GM19239 (cell line): ENCODE data around the gene HUNK.

Source experiments
- DNase-seq: peaks from one replicate; pipeline ENCODE4 v3.0.0; 2011; ENCODE audit warnings: low spot score; ENCODE audit not compliant: insufficient read length
- FAIRE-seq: peaks from 2 replicates; lab custom pipeline; 2011; peaks lifted over from hg19 to GRCh38; lab: Jason Lieb, UNC

Gene HUNK

GRCh38 chr21:31894457-31894856 lies 21.6 kb downstream of the HUNK start:
- no peak for DNase-seq
- no peak for FAIRE-seq

- FAIRE-seq (no peak), DNase-seq (no peak)
Observed at GRCh38 chr21:31895077-31895835, 22.4 kb downstream of the HUNK start.

GRCh38 chr21:31896019-31896418 lies 23.2 kb downstream of the HUNK start:
- FAIRE-seq (no peak), DNase-seq (no peak)

- FAIRE-seq (no peak), DNase-seq (no peak)
Observed at GRCh38 chr21:31897311-31897710, 24.5 kb downstream of the HUNK start.

- FAIRE-seq (no peak), DNase-seq (no peak)
Observed at GRCh38 chr21:31898933-31899630, 26.3 kb downstream of the HUNK start.

- DNase-seq (no peak), FAIRE-seq (no peak)
Observed at GRCh38 chr21:31900121-31900895, 27.5 kb downstream of the HUNK start.

GRCh38 chr21:31901315-31901714 lies 28.5 kb downstream of the HUNK start:
- no peak for DNase-seq
- FAIRE-seq, result no peak

GRCh38 chr21:31902438-31902837 lies 29.6 kb downstream of the HUNK start:
- FAIRE-seq, result no peak

GRCh38 chr21:31903896-31904295 lies 31.1 kb downstream of the HUNK start:
- no peak for FAIRE-seq
- no peak for DNase-seq

More at GRCh38 chr21:31902438-31902837, 29.6 kb downstream of the HUNK start:
- no peak for DNase-seq

- FAIRE-seq (no peak), DNase-seq (no peak)
Observed at GRCh38 chr21:31905503-31906451, 33.0 kb downstream of the HUNK start.

- no peak for DNase-seq
- FAIRE-seq, result no peak
Observed at GRCh38 chr21:31908106-31909031, 35.5 kb downstream of the HUNK start.

GRCh38 chr21:31909153-31910073 lies 36.6 kb downstream of the HUNK start:
- FAIRE-seq (no peak), DNase-seq (no peak)

GRCh38 chr21:31910074-31910470 lies 37.3 kb downstream of the HUNK start:
- FAIRE-seq, result no peak
- DNase-seq, result no peak

GRCh38 chr21:31911138-31911907 lies 38.5 kb downstream of the HUNK start:
- FAIRE-seq (no peak), DNase-seq (no peak)

GRCh38 chr21:31912501-31912900 lies 39.7 kb downstream of the HUNK start:
- DNase-seq (no peak), FAIRE-seq (no peak)

- DNase-seq (no peak), FAIRE-seq (no peak)
Observed at GRCh38 chr21:31913182-31913608, 40.4 kb downstream of the HUNK start.

GRCh38 chr21:31914472-31914871 lies 41.7 kb downstream of the HUNK start:
- DNase-seq (no peak), FAIRE-seq (no peak)
